Fibroblast of lung (primary cell): ENCODE data around the gene FAM161B. TPM values are rescaled to one million over a fixed set of nuclear protein-coding genes. Genes with fewer than 3 reads are reported as not detected.

Experiments
- DNase-seq, 2 donors: peaks; one replicate each; pipeline versions ENCODE4 v3.0.0 to v3.0.0-alpha.2; 2010; ENCODE audit warnings: low read depth in 2 of 2
- H2AFZ ChIP-seq: 2 replicates; pipeline ENCODE4 v1.5.1; 2012; ENCODE audit warnings: low read length, control low read depth, inconsistent platforms
- H3K27ac ChIP-seq: 2 replicates; pipeline ENCODE4 v1.5.1; 2011; ENCODE audit warnings: low read length, control low read depth; ENCODE audit not compliant: insufficient read depth
- H3K27me3 ChIP-seq: 2 replicates; pipeline ENCODE4 v1.5.1; 2011; ENCODE audit warnings: mild to moderate bottlenecking, low read length; ENCODE audit not compliant: control insufficient read depth, insufficient read depth
- H3K36me3 ChIP-seq: 2 replicates; pipeline ENCODE4 v1.5.1; 2011; ENCODE audit warnings: low read length; ENCODE audit not compliant: control insufficient read depth, insufficient read depth
- H3K4me1 ChIP-seq: 2 replicates; pipeline ENCODE4 v1.5.1; 2011; ENCODE audit warnings: low read length; ENCODE audit not compliant: control insufficient read depth, insufficient read depth; ENCODE audit errors: extremely low read depth
- H3K4me2 ChIP-seq: 2 replicates; pipeline ENCODE4 v1.5.1; 2011; ENCODE audit warnings: low read length, control low read depth; ENCODE audit not compliant: insufficient read depth; ENCODE audit errors: extremely low read depth
- H3K4me3 ChIP-seq, 4 experiments: fragments of 200-600 bp in 1 of 4; sonication (generic) in 1 of 4; replicated peaks in 1 of 4; 2 replicates each; pipeline ENCODE4 v1.5.1; 2011 to 2016; ENCODE audit warnings: low read length in 4 of 4, low read depth in 3 of 4, mild to moderate bottlenecking in 3 of 4, control low read depth in 2 of 4, inconsistent platforms in 1 of 4, mixed read lengths in 1 of 4; ENCODE audit not compliant: insufficient read depth in 1 of 4; ENCODE audit errors: control extremely low read depth in 1 of 4
- H3K79me2 ChIP-seq: 2 replicates; pipeline ENCODE4 v1.5.1; 2012; ENCODE audit warnings: mild to moderate bottlenecking, low read length, inconsistent platforms; ENCODE audit not compliant: control insufficient read depth, insufficient read depth
- H3K9ac ChIP-seq: 2 replicates; pipeline ENCODE4 v1.5.1; 2011; ENCODE audit warnings: mild to moderate bottlenecking, low read length, control low read depth; ENCODE audit not compliant: insufficient read depth
- H3K9me3 ChIP-seq: 2 replicates; pipeline ENCODE4 v1.5.1; 2012; ENCODE audit warnings: low read depth, low read length; ENCODE audit not compliant: control insufficient read depth, insufficient read depth
- H4K20me1 ChIP-seq: 2 replicates; pipeline ENCODE4 v1.5.1; 2011; ENCODE audit warnings: low read length; ENCODE audit not compliant: control insufficient read depth, insufficient read depth; ENCODE audit errors: extremely low read depth
- EZH2 ChIP-seq: IDR thresholded peaks from 2 replicates; pipeline ENCODE4 v1.5.1; 2012; ENCODE audit warnings: low read length, control low read depth, mild to moderate bottlenecking; ENCODE audit errors: missing control alignments
- polyA minus RNA-seq: library from RNA; depleted of rRNA, polyadenylated mRNA; stranded (reverse); fragments of >200 nt; gene quantifications from 2 replicates; pipeline ENCODE4 v1.2.3, GENCODE V29; 2011; ENCODE audit warnings: low replicate concordance
- polyA plus RNA-seq, 2 donors: library from polyadenylated mRNA; depleted of rRNA in 1 of 2; stranded (reverse) in 1 of 2; unstranded in 1 of 2; fragments of >200 nt; gene quantifications; 2 replicates each; pipeline ENCODE4 v1.2.1, GENCODE V29; 2011 to 2012; ENCODE audit warnings: missing spikeins in 1 of 2
- total RNA-seq: library from RNA; depleted of rRNA; stranded (reverse); fragments of >200 nt; gene quantifications from 2 replicates; pipeline ENCODE4 v1.2.1, GENCODE V29; 2014
- TF ChIP-seq, protein P1 (sequence below), 2 donors: IDR thresholded peaks in 1 of 2; conservative IDR thresholded peaks in 1 of 2; 1 replicate in 1 of 2; 2 replicates in 1 of 2; pipeline ENCODE4 v1.5.1; 2011 to 2012; ENCODE audit warnings: low read length in 2 of 2, control low read depth in 1 of 2, inconsistent platforms in 1 of 2, low read depth in 1 of 2, mild to moderate bottlenecking in 1 of 2

The FAM161B gene, protein sequence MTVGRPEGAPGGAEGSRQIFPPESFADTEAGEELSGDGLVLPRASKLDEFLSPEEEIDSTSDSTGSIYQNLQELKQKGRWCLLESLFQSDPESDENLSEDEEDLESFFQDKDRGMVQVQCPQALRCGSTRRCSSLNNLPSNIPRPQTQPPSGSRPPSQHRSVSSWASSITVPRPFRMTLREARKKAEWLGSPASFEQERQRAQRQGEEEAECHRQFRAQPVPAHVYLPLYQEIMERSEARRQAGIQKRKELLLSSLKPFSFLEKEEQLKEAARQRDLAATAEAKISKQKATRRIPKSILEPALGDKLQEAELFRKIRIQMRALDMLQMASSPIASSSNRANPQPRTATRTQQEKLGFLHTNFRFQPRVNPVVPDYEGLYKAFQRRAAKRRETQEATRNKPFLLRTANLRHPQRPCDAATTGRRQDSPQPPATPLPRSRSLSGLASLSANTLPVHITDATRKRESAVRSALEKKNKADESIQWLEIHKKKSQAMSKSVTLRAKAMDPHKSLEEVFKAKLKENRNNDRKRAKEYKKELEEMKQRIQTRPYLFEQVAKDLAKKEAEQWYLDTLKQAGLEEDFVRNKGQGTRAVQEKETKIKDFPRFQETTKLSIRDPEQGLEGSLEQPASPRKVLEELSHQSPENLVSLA
- total RNA-seq (4.1 and 5.3 TPM in 2 replicates), polyA plus RNA-seq (2.8 and 3.7 TPM in 2 replicates), polyA minus RNA-seq (0.74 and 2.1 TPM in 2 replicates)
- 2.1 and 3.6 TPM in 2 replicates for polyA plus RNA-seq (2012)

DNA sequence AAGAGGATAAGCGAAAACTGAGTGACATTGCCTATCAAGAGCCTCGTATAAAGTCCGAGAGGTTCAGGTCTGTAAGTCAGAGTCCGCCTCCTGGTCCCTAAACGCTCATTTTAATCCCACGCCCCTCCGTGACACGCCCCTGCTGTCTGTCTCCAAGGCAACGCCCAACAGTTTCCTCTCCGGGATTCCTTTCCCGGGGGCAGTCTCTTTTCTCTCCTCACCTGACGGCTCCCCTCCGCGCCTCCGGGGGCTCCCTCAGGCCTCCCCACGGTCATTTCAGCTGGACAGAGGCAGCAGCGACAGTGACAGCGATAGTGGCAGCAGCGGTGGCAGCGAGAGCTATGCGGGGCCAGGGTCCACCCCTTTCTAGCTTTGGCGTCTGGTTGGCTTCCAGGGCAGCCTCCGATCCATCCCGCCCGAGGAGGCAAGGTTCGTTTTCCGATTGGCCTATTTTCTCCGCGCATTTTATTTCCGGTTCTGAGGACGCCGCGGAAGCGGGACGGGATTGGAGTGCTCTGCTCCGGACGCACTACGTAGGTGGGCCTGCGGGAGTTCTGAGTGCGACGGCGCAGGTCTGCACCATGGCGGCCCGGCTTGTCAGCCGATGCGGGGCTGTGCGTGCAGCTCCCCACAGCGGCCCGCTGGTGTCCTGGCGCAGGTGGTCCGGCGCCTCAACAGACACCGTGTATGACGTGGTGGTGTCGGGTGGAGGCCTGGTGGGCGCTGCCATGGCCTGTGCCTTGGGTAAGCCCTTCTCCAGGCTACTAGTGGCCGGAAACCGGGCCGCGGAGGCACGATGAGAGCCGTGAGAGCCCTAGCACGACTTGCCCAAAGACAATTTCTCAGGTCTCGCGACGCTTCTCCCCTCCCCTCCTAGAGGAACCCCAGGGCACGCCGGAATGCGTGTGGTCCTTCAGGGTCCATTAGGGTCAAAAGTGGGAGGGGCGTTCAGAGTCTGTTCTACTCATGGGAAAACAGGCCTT, at the start of gene FAM161B, which contains the start of gene COQ6:
Gene FAM161B, minus strand, starts transcription at position 343 of the 983 bp plus-strand sequence. Its CDS starts 68 bp downstream, at position 275.
Gene COQ6, plus strand, starts transcription at position 551 of the 983 bp plus-strand sequence. Its CDS starts 31 bp downstream, at position 582.
- Histone ChIP-seq H3K27ac (peak within 1 kb of the TSS; percentile 95), H3K9ac (peak within 1 kb of the TSS; percentile 91), H2AFZ (peak within 1 kb of the TSS; percentile 95), H3K4me3 (peak within 1 kb of the TSS; percentile 84 to 99 (median 91)), H4K20me1 (no peaks in the 10 kb centered on the region), H3K27me3 (no peaks in the 10 kb centered on the region), H3K4me1 (no peaks in the 10 kb centered on the region), H3K79me2 (peaks cover 3% of the 10 kb centered on the region), H3K36me3 (peaks cover 2% of the 10 kb centered on the region), H3K9me3 (no peaks in the 10 kb centered on the region), H3K4me2 (peak within 1 kb of the TSS; percentile 72)
- no peak for TF ChIP-seq EZH2
- TF ChIP-seq, protein P1, sequence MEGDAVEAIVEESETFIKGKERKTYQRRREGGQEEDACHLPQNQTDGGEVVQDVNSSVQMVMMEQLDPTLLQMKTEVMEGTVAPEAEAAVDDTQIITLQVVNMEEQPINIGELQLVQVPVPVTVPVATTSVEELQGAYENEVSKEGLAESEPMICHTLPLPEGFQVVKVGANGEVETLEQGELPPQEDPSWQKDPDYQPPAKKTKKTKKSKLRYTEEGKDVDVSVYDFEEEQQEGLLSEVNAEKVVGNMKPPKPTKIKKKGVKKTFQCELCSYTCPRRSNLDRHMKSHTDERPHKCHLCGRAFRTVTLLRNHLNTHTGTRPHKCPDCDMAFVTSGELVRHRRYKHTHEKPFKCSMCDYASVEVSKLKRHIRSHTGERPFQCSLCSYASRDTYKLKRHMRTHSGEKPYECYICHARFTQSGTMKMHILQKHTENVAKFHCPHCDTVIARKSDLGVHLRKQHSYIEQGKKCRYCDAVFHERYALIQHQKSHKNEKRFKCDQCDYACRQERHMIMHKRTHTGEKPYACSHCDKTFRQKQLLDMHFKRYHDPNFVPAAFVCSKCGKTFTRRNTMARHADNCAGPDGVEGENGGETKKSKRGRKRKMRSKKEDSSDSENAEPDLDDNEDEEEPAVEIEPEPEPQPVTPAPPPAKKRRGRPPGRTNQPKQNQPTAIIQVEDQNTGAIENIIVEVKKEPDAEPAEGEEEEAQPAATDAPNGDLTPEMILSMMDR (conservative IDR thresholded peaks at IDR 0.05 in 1 of 2, IDR thresholded peaks at IDR 0.05 in 1 of 2; ENCODE audit: low read depth in 1 of 2, low read length in 2 of 2) = peak in 1 of 2 donors; percentile 11
- peak; percentile 95 to 97 for DNase-seq

DNA sequence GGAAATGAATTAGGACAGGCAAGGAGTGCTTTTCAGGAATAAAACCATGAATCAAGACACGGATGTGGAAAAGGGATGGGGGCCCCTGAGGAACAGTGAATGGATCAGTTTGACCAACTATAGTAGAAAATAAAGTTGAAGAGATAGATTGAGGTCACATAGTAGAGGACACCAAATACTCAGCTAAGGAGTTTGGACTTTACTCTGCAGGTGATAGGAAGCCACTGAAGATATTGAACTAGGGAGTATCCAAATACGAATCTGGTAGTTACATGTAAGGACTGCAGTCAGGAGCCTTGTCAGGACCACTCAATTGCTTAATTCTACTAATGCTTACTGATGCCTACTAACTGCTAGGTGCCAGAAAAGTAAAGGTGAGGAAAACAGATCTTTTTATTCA, 48.8 kb upstream of the FAM161B start:
- H3K36me3 ChIP-seq = no peaks in the 10 kb centered on the region
- no peak overlapping the region for H3K27ac ChIP-seq
- no peaks in the 10 kb centered on the region for H3K9me3 ChIP-seq
- no peak overlapping the region for H3K9ac ChIP-seq
- H3K27me3 ChIP-seq = no peaks in the 10 kb centered on the region
- no peak for TF ChIP-seq EZH2
- TF ChIP-seq, protein P1 (conservative IDR thresholded peaks at IDR 0.05 in 1 of 2, IDR thresholded peaks at IDR 0.05 in 1 of 2; ENCODE audit: low read depth in 1 of 2, low read length in 2 of 2) = no peak
- H3K4me3 ChIP-seq = no peak overlapping the region
- no peak for DNase-seq
- no peaks in the 10 kb centered on the region for H3K79me2 ChIP-seq
- no peak overlapping the region for H3K4me2 ChIP-seq
- H4K20me1 ChIP-seq = no peaks in the 10 kb centered on the region
- no peaks in the 10 kb centered on the region for H3K4me1 ChIP-seq
- H2AFZ ChIP-seq = no peak overlapping the region
